ENCODE measurements around the gene MLANA. TPM values are rescaled to one million over a fixed set of nuclear protein-coding genes. Genes with fewer than 3 reads are reported as not detected.

The MLANA gene
- total and polyA plus RNA-seq, 2 experiments from 2014 or later: not detected

- DNase-seq (ENCODE audit: low spot score): no peak
- Histone ChIP-seq H3K36me3 (replicated peaks; ENCODE audit: insufficient read depth, low read depth) (no peaks in the 10 kb centered on the region), H4K20me1 (ENCODE audit: insufficient read depth, poor library complexity, severe bottlenecking) (no peaks in the 10 kb centered on the region), H3K4me2 (no peak overlapping the region), H3K4me1 (ENCODE audit: insufficient read depth) (no peaks in the 10 kb centered on the region), H2AFZ (no peak overlapping the region), H3K27me3 (no peaks in the 10 kb centered on the region), H3K79me2 (no peaks in the 10 kb centered on the region), H3K4me3 (no peak overlapping the region), H3K9me3 (ENCODE audit: low read depth) (no peaks in the 10 kb centered on the region), H3K9me2 (replicated peaks; ENCODE audit: insufficient read depth) (no peaks in the 10 kb centered on the region), H3K27ac (no peak overlapping the region)
- no peak for TF ChIP-seq EZH2phosphoT487 (IDR thresholded peaks at IDR 0.05; ENCODE audit: low read depth, severe bottlenecking, unreplicated experiment)
- TF ChIP-seq EZH2 (IDR thresholded peaks at IDR 0.05; ENCODE audit: borderline replicate concordance): no peak
- TF ChIP-seq CTCF (IDR thresholded peaks at IDR 0.05; ENCODE audit: poor library complexity): no peak
Observed at GRCh38 chr9:5857928-5858327, 32.8 kb upstream of the MLANA start.

- H4K20me1 ChIP-seq (ENCODE audit: insufficient read depth, poor library complexity, severe bottlenecking): no peaks in the 10 kb centered on the region
- no peaks in the 10 kb centered on the region for H3K27me3 ChIP-seq
- no peaks in the 10 kb centered on the region for H3K36me3 ChIP-seq (replicated peaks; ENCODE audit: insufficient read depth, low read depth)
- no peak for TF ChIP-seq EZH2phosphoT487 (IDR thresholded peaks at IDR 0.05; ENCODE audit: low read depth, severe bottlenecking, unreplicated experiment)
- TF ChIP-seq EZH2 (IDR thresholded peaks at IDR 0.05; ENCODE audit: borderline replicate concordance): no peak
- no peak for TF ChIP-seq CTCF (IDR thresholded peaks at IDR 0.05; ENCODE audit: poor library complexity)
- H3K4me3 ChIP-seq: no peak overlapping the region
- H3K27ac ChIP-seq: no peak overlapping the region
- H3K9me2 ChIP-seq (replicated peaks; ENCODE audit: insufficient read depth): no peaks in the 10 kb centered on the region
- H2AFZ ChIP-seq: no peak overlapping the region
- H3K79me2 ChIP-seq: no peaks in the 10 kb centered on the region
- no peaks in the 10 kb centered on the region for H3K9me3 ChIP-seq (ENCODE audit: low read depth)
- no peak overlapping the region for H3K4me2 ChIP-seq
- no peak for DNase-seq (ENCODE audit: low spot score)
- H3K4me1 ChIP-seq (ENCODE audit: insufficient read depth): no peaks in the 10 kb centered on the region
- WGBS (ENCODE audit: low lambda C conversion rate, missing lambda C conversion rate): 65% methylated on average over 3 of the region's 3 CpGs
Observed at GRCh38 chr9:5858833-5859232, 31.9 kb upstream of the MLANA start.

GRCh38 chr9:5863092-5863746 lies 27.5 kb upstream of the MLANA start:
- no peak for DNase-seq (ENCODE audit: low spot score)
- H3K9me2 ChIP-seq (replicated peaks; ENCODE audit: insufficient read depth): no peaks in the 10 kb centered on the region
- H3K79me2 ChIP-seq: no peaks in the 10 kb centered on the region
- no peaks in the 10 kb centered on the region for H3K36me3 ChIP-seq (replicated peaks; ENCODE audit: insufficient read depth, low read depth)
- WGBS (ENCODE audit: low lambda C conversion rate, missing lambda C conversion rate): 87% methylated on average over 2 of the region's 2 CpGs
- no peak overlapping the region for H3K27ac ChIP-seq
- TF ChIP-seq EZH2phosphoT487 (IDR thresholded peaks at IDR 0.05; ENCODE audit: low read depth, severe bottlenecking, unreplicated experiment) (no peak), CTCF (IDR thresholded peaks at IDR 0.05; ENCODE audit: poor library complexity) (no peak), EZH2 (IDR thresholded peaks at IDR 0.05; ENCODE audit: borderline replicate concordance) (no peak)
- H3K4me1 ChIP-seq (ENCODE audit: insufficient read depth): no peaks in the 10 kb centered on the region
- H2AFZ ChIP-seq: no peak overlapping the region
- no peaks in the 10 kb centered on the region for H4K20me1 ChIP-seq (ENCODE audit: insufficient read depth, poor library complexity, severe bottlenecking)
- H3K9me3 ChIP-seq (ENCODE audit: low read depth): no peaks in the 10 kb centered on the region
- H3K4me2 ChIP-seq: no peak overlapping the region
- no peak overlapping the region for H3K4me3 ChIP-seq
- no peaks in the 10 kb centered on the region for H3K27me3 ChIP-seq
